Upper lobe of right lung (tissue), 1 donor: Measurements from ENCODE around the gene DDX5. TPM values are rescaled to one million over a fixed set of nuclear protein-coding genes. Genes with fewer than 3 reads are reported as not detected.

Experiments used
- ATAC-seq: fragments of 200-7000 bp; cut with Tn5 transposase; one replicate; pipeline ENCODE4 v1.9.1; 2020; ENCODE audit warnings: mild to moderate bottlenecking, moderate library complexity
- DNase-seq: peaks from one replicate; pipeline ENCODE4 v3.0.0-alpha.2; 2020
- H3K27ac ChIP-seq: fragments of 200-600 bp; one replicate; pipeline ENCODE4 v1.8.0; 2022
- H3K27me3 ChIP-seq: fragments of 200-600 bp; one replicate; pipeline ENCODE4 v1.8.0; 2022; ENCODE audit warnings: mild to moderate bottlenecking
- H3K36me3 ChIP-seq: fragments of 200-600 bp; one replicate; pipeline ENCODE4 v1.8.0; 2022
- H3K4me1 ChIP-seq: fragments of 200-600 bp; one replicate; pipeline ENCODE4 v1.8.0; 2022
- H3K4me3 ChIP-seq: fragments of 200-600 bp; one replicate; pipeline ENCODE4 v1.8.0; 2022; ENCODE audit warnings: mild to moderate bottlenecking
- H3K9me3 ChIP-seq: fragments of 200-600 bp; one replicate; pipeline ENCODE4 v1.8.0; 2022
- CTCF ChIP-seq: fragments of 200-600 bp; IDR thresholded peaks from one replicate; pipeline ENCODE4 v1.8.0; 2022; ENCODE audit warnings: antibody characterized with exemption
- intact Hi-C: fragments of 100-400 bp; cut with DNase I; formaldehyde crosslinking; loops from one replicate; pipeline ENCODE4 v1.11.0; 2022
- total RNA-seq: library from RNA; stranded (reverse); fragmentation: NEBNext Ultra II Directional; extraction: Animal tissue kit (Norgen Biotek cat#: 25700); gene quantifications from one replicate; pipeline ENCODE4 v1.2.1, GENCODE V29; 2021
- donor health status: DM: no; HTN: yes; CAD: no; lungs with severe emphysema.

Gene DDX5
- total RNA-seq, 1 donor from 2014 or later = 881 TPM

- no peak for ATAC-seq
- intact Hi-C loops = no loop called here
- H3K27ac ChIP-seq = no peak overlapping the region
- H3K4me3 ChIP-seq = no peak overlapping the region
- H3K27me3 ChIP-seq = no peaks in the 10 kb centered on the region
- no peaks in the 10 kb centered on the region for H3K9me3 ChIP-seq
- peaks cover 100% of the 10 kb centered on the region for H3K36me3 ChIP-seq
- H3K4me1 ChIP-seq = no peaks in the 10 kb centered on the region
- no peak for DNase-seq
- no peak for TF ChIP-seq CTCF
These were observed 21.8 kb upstream of the DDX5 start for GRCh38 chr17:64527914-64528313.

GRCh38 chr17:64520359-64520758, 14.3 kb upstream of the DDX5 start:
- TF ChIP-seq CTCF = no peak
- no peaks in the 10 kb centered on the region for H3K9me3 ChIP-seq
- H3K4me3 ChIP-seq = no peak overlapping the region
- intact Hi-C loops = no loop called here
- DNase-seq (no peak), ATAC-seq (no peak)
- peaks cover 100% of the 10 kb centered on the region for H3K36me3 ChIP-seq
- H3K4me1 ChIP-seq = no peaks in the 10 kb centered on the region
- no peaks in the 10 kb centered on the region for H3K27me3 ChIP-seq
- no peak overlapping the region for H3K27ac ChIP-seq

GRCh38 chr17:64519601-64520000, 13.5 kb upstream of the DDX5 start:
- no peak for TF ChIP-seq CTCF

GRCh38 chr17:64515829-64516228, 9.7 kb upstream of the DDX5 start:
- peaks cover 100% of the 10 kb centered on the region for H3K36me3 ChIP-seq
- no peak for TF ChIP-seq CTCF
- no peak overlapping the region for H3K27ac ChIP-seq
- ATAC-seq = no peak
- H3K4me3 ChIP-seq = no peak overlapping the region
- intact Hi-C loops = no loop called here
- H3K9me3 ChIP-seq = no peaks in the 10 kb centered on the region
- H3K27me3 ChIP-seq = no peaks in the 10 kb centered on the region
- DNase-seq = no peak
- no peaks in the 10 kb centered on the region for H3K4me1 ChIP-seq

More at GRCh38 chr17:64519601-64520000, 13.5 kb upstream of the DDX5 start:
- Histone ChIP-seq H3K9me3 (no peaks in the 10 kb centered on the region), H3K4me3 (no peak overlapping the region), H3K36me3 (peaks cover 100% of the 10 kb centered on the region), H3K27ac (no peak overlapping the region), H3K27me3 (no peaks in the 10 kb centered on the region), H3K4me1 (no peaks in the 10 kb centered on the region)
- ATAC-seq (no peak), DNase-seq (no peak)
- intact Hi-C loops = no loop called here

- intact Hi-C loops = no loop called here
- no peak for DNase-seq
- Histone ChIP-seq H3K4me3 (no peak overlapping the region), H3K9me3 (no peaks in the 10 kb centered on the region), H3K4me1 (no peaks in the 10 kb centered on the region), H3K27me3 (no peaks in the 10 kb centered on the region), H3K36me3 (peaks cover 100% of the 10 kb centered on the region), H3K27ac (no peak overlapping the region)
- TF ChIP-seq CTCF = no peak
- no peak for ATAC-seq
These were observed 9.3 kb upstream of the DDX5 start for GRCh38 chr17:64515419-64515818.

- DNase-seq (no peak), ATAC-seq (no peak)
- intact Hi-C loops = no loop called here
- Histone ChIP-seq H3K4me1 (peaks cover 18% of the 10 kb centered on the region), H3K36me3 (peaks cover 63% of the 10 kb centered on the region), H3K9me3 (no peaks in the 10 kb centered on the region), H3K27me3 (no peaks in the 10 kb centered on the region), H3K27ac (no peak overlapping the region), H3K4me3 (no peak overlapping the region)
- no peak for TF ChIP-seq CTCF
These were observed 3.1 kb upstream of the DDX5 start for GRCh38 chr17:64509179-64509578.
